ENCODE results near the gene RBFOX2. TPM values are rescaled to one million over a fixed set of nuclear protein-coding genes. Genes with fewer than 3 reads are reported as not detected.
A peak's percentile ranks its signal among the peaks of the same experiment; 100 is the strongest.

The RBFOX2 gene
- total RNA-seq, 1 experiment from 2014 or later: 91.1 TPM

DNA sequence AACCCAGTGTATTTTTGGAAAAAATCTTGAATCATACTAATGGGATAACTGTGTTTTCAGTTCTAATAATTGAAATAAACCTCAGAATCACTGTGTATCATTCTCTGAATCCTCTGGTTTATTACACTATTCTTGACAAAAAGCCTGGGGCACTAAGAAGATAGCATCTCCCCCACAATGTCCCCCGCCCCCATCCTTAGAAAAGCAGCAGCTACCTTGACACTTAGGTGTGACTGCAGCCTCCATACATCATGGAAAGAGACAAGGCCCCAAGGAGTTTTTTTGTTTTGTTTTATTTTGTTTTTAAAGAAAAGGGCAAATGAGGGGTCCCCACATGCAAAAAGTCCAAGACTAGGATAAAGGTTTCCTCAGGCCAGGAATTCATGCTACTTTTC lies 186.1 kb downstream of the RBFOX2 start:
- Mint-ChIP-seq H3K27ac (ENCODE audit: unreplicated experiment) (no peak overlapping the region), H3K4me3 (ENCODE audit: unreplicated experiment) (no peak overlapping the region), H3K4me1 (ENCODE audit: low read depth, unreplicated experiment) (peaks cover 33% of the 10 kb centered on the region), H3K36me3 (ENCODE audit: insufficient read depth, unreplicated experiment) (peaks cover 8% of the 10 kb centered on the region), H3K9me3 (ENCODE audit: unreplicated experiment) (no peaks in the 10 kb centered on the region), H3K27me3 (ENCODE audit: insufficient read depth, unreplicated experiment) (no peaks in the 10 kb centered on the region)
- TF ChIP-seq, protein P1, sequence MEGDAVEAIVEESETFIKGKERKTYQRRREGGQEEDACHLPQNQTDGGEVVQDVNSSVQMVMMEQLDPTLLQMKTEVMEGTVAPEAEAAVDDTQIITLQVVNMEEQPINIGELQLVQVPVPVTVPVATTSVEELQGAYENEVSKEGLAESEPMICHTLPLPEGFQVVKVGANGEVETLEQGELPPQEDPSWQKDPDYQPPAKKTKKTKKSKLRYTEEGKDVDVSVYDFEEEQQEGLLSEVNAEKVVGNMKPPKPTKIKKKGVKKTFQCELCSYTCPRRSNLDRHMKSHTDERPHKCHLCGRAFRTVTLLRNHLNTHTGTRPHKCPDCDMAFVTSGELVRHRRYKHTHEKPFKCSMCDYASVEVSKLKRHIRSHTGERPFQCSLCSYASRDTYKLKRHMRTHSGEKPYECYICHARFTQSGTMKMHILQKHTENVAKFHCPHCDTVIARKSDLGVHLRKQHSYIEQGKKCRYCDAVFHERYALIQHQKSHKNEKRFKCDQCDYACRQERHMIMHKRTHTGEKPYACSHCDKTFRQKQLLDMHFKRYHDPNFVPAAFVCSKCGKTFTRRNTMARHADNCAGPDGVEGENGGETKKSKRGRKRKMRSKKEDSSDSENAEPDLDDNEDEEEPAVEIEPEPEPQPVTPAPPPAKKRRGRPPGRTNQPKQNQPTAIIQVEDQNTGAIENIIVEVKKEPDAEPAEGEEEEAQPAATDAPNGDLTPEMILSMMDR (IDR thresholded peaks at IDR 0.05; ENCODE audit: insufficient read depth in 1 of 2, low read depth in 1 of 2, low read length in 1 of 2, severe bottlenecking in 1 of 2, unreplicated experiment in 1 of 2): no peak
- no TSS peak for BruUV-seq (replicated peaks)
- H3K4me3 ChIP-seq (ENCODE audit: low read depth, low read length): no peak overlapping the region
- no peaks in the 10 kb centered on the region for H3K27me3 ChIP-seq (replicated peaks; ENCODE audit: control insufficient read depth, insufficient read depth, low read length)
- H3K36me3 ChIP-seq (ENCODE audit: control insufficient read depth, insufficient read depth, low read length): no peaks in the 10 kb centered on the region
- CTCF ChIA-PET: no interaction called here
- no peak for DNase-seq
- H3K4me1 ChIP-seq: peaks cover 37% of the 10 kb centered on the region
- no peaks in the 10 kb centered on the region for H3K9me3 ChIP-seq
- POLR2A ChIA-PET: no interaction called here
- intact Hi-C loops (cut with micrococcal nuclease; ENCODE audit: unreplicated experiment): loop anchor here (5.0 to 10.0 kb wide), 3 partner anchors 45 to 282 kb away; no protein-coding TSS in a partner anchor

DNA sequence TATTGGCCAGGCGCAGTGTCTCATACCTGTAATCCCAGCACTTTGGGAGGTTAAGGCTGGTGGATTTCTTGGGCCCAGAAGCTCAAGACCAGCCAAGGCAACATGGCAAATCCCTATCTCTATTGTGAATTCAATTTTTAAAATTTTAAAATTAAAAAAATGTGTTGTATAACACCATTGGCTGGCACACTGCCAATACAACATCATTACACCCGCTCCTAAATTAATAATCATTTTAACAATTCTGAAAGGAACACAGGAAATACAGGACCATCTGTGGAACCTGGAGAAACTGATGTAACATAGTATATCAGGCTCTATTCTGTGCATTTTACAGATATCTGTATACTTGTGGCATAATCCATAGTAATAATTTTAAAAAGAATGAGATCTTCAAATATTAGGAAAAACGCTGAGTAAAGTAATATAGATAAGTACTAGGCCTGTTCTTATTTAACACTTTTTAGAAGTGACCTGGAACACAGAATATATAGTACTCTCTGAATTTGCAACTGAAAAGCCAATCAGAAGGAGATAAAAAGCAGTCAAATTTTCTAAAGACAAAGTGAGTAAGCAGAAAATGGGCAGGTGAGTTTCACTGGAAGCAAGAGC lies 186.6 kb downstream of the RBFOX2 start:
- Mint-ChIP-seq H3K9me3 (ENCODE audit: unreplicated experiment) (no peaks in the 10 kb centered on the region), H3K36me3 (ENCODE audit: insufficient read depth, unreplicated experiment) (peaks cover 8% of the 10 kb centered on the region), H3K4me1 (ENCODE audit: low read depth, unreplicated experiment) (peaks cover 33% of the 10 kb centered on the region), H3K27me3 (ENCODE audit: insufficient read depth, unreplicated experiment) (no peaks in the 10 kb centered on the region), H3K4me3 (ENCODE audit: unreplicated experiment) (no peak overlapping the region), H3K27ac (ENCODE audit: unreplicated experiment) (no peak overlapping the region)
- Histone ChIP-seq H3K9me3 (no peaks in the 10 kb centered on the region), H3K4me3 (ENCODE audit: low read depth, low read length) (no peak overlapping the region), H3K27me3 (replicated peaks; ENCODE audit: control insufficient read depth, insufficient read depth, low read length) (no peaks in the 10 kb centered on the region), H3K4me1 (peaks cover 37% of the 10 kb centered on the region), H3K36me3 (ENCODE audit: control insufficient read depth, insufficient read depth, low read length) (no peaks in the 10 kb centered on the region)
- intact Hi-C loops (cut with micrococcal nuclease; ENCODE audit: unreplicated experiment): loop anchor here (2.0 to 10.0 kb wide), 4 partner anchors 45 to 283 kb away; no protein-coding TSS in a partner anchor
- POLR2A ChIA-PET: no interaction called here
- BruUV-seq (replicated peaks): no TSS peak
- CTCF ChIA-PET: no interaction called here
- no peak for DNase-seq
- TF ChIP-seq, protein P1 (IDR thresholded peaks at IDR 0.05; ENCODE audit: insufficient read depth in 1 of 2, low read depth in 1 of 2, low read length in 1 of 2, severe bottlenecking in 1 of 2, unreplicated experiment in 1 of 2): no peak

DNA sequence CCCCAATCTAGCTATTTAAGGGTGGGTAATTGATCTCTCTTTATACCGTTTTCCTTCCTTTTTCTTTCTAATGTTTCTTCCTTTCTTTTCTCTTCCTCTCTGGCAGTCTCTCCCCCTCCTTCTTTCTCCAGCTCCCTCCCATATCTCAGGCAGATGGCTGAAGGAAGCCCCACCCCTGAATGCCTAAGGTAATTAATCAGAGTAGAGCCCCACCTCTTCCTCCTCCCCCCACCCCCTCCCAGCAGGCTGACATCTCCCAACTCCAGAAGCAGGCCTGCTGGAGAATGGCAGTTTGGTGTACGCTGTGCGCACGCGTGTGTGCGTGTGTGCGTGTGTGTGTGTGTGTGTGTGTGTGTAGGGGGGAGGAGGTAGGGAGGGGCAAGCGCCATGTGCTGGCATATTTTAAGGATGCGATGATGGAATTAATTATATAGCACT lies 188.3 kb downstream of the RBFOX2 start:
- BruUV-seq (replicated peaks): no TSS peak
- peak overlapping the region; percentile 81 for H3K27ac Mint-ChIP-seq (ENCODE audit: unreplicated experiment)
- intact Hi-C loops (cut with micrococcal nuclease; ENCODE audit: unreplicated experiment): loop anchor here (1.0 to 10.0 kb wide), 5 partner anchors 47 to 284 kb away; no protein-coding TSS in a partner anchor
- ChIA-PET CTCF (interaction anchor here (0.6 to 1.0 kb wide), 3 partner anchors 54 to 218 kb away, joined by 3 to 4 read pairs (median 3); partner anchors contain the start of gene APOL6), POLR2A (no interaction called here)
- Histone ChIP-seq H3K4me3 (ENCODE audit: low read depth, low read length) (peak overlapping the region; percentile 50), H3K27me3 (replicated peaks; ENCODE audit: control insufficient read depth, insufficient read depth, low read length) (no peaks in the 10 kb centered on the region), H3K4me1 (peaks cover 32% of the 10 kb centered on the region), H3K9me3 (no peaks in the 10 kb centered on the region), H3K36me3 (ENCODE audit: control insufficient read depth, insufficient read depth, low read length) (no peaks in the 10 kb centered on the region)
- peak; percentile 88 to 95 for DNase-seq
- no peaks in the 10 kb centered on the region for H3K27me3 Mint-ChIP-seq (ENCODE audit: insufficient read depth, unreplicated experiment)
- H3K4me3 Mint-ChIP-seq (ENCODE audit: unreplicated experiment): peak overlapping the region; percentile 90
- H3K9me3 Mint-ChIP-seq (ENCODE audit: unreplicated experiment): no peaks in the 10 kb centered on the region
- peaks cover 8% of the 10 kb centered on the region for H3K36me3 Mint-ChIP-seq (ENCODE audit: insufficient read depth, unreplicated experiment)
- TF ChIP-seq, protein P1 (IDR thresholded peaks at IDR 0.05; ENCODE audit: insufficient read depth in 1 of 2, low read depth in 1 of 2, low read length in 1 of 2, severe bottlenecking in 1 of 2, unreplicated experiment in 1 of 2): no peak
- peaks cover 34% of the 10 kb centered on the region for H3K4me1 Mint-ChIP-seq (ENCODE audit: low read depth, unreplicated experiment)

Measured in Caco-2 (cell line).